PC-9 (cell line): ENCODE measurements around the gene CDK2. TPM values are rescaled to one million over a fixed set of nuclear protein-coding genes. Genes with fewer than 3 reads are reported as not detected.

Experiments
- BruUV-seq: library from RNA; stranded (reverse); fragments of 400-500 nt; replicated peaks from 2 replicates; lab custom pipeline; 2021; lab: Mats Ljungman, UMichigan
- CTCF ChIA-PET: fragments of 300-600 bp; sonication (Branson Sonifier 250); formaldehyde crosslinking; loops from one replicate; lab custom pipeline; 2022; ENCODE audit warnings: antibody characterized with exemption; lab: Charles Lee
- POLR2A ChIA-PET: fragments of 300-600 bp; sonication (Branson Sonifier 250); formaldehyde crosslinking; loops from one replicate; lab custom pipeline; 2022; ENCODE audit warnings: antibody characterized with exemption; ENCODE audit not compliant: unreplicated experiment; lab: Charles Lee
- DNase-seq, 2 experiments: peaks; one replicate each; pipeline versions ENCODE4 v3.0.0 to v3.0.0-alpha.2; 2015 to 2022; ENCODE audit warnings: mixed read lengths in 1 of 2
- H2AFZ ChIP-seq: fragments of 200-600 bp; sonication (generic); 2 replicates; pipeline ENCODE4 v1.8.1; 2017; ENCODE audit warnings: antibody characterized with exemption
- H3F3A ChIP-seq: fragments of 200-600 bp; sonication (generic); 2 replicates; pipeline ENCODE4 v1.8.1; 2017; ENCODE audit warnings: antibody characterized with exemption, mild to moderate bottlenecking, low read depth; ENCODE audit not compliant: insufficient read depth
- H3K27ac ChIP-seq: fragments of 200-600 bp; sonication (generic); 2 replicates; pipeline ENCODE4 v1.6.1; 2016; ENCODE audit warnings: mixed run types
- H3K27me3 ChIP-seq: fragments of 200-600 bp; sonication (generic); 2 replicates; pipeline ENCODE4 v1.6.1; 2016; ENCODE audit warnings: low read depth, mixed run types; ENCODE audit not compliant: insufficient read depth
- H3K36me3 ChIP-seq: fragments of 200-600 bp; sonication (generic); 2 replicates; pipeline ENCODE4 v1.6.1; 2016; ENCODE audit warnings: low read depth, mixed run types
- H3K4me1 ChIP-seq: fragments of 200-600 bp; sonication (generic); replicated peaks from 2 replicates; pipeline ENCODE4 v1.6.1; 2016; ENCODE audit warnings: mixed run types; ENCODE audit not compliant: insufficient read depth
- H3K4me2 ChIP-seq: fragments of 200-600 bp; sonication (generic); 2 replicates; pipeline ENCODE4 v1.6.1; 2017; ENCODE audit warnings: mixed run types
- H3K4me3 ChIP-seq: fragments of 200-600 bp; sonication (generic); 2 replicates; pipeline ENCODE4 v1.6.1; 2016; ENCODE audit warnings: mixed run types
- H3K79me2 ChIP-seq: fragments of 200-600 bp; sonication (generic); 2 replicates; pipeline ENCODE4 v1.6.1; 2017; ENCODE audit warnings: low read depth, mixed run types
- H3K9me2 ChIP-seq: fragments of 200-600 bp; sonication (generic); 2 replicates; pipeline ENCODE4 v1.8.1; 2017; ENCODE audit warnings: mild to moderate bottlenecking; ENCODE audit not compliant: insufficient read depth
- H3K9me3 ChIP-seq: fragments of 200-600 bp; sonication (generic); 2 replicates; pipeline ENCODE4 v1.8.1; 2016; ENCODE audit warnings: low read depth; ENCODE audit not compliant: insufficient read depth
- H4K20me1 ChIP-seq: fragments of 200-600 bp; sonication (generic); 2 replicates; pipeline ENCODE4 v1.8.1; 2017; ENCODE audit not compliant: insufficient read depth
- CTCF ChIP-seq: fragments of 200-600 bp; sonication (generic); conservative IDR thresholded peaks from 2 replicates; pipeline ENCODE4 v1.6.1; 2017; ENCODE audit warnings: mixed run types, antibody characterized with exemption, mild to moderate bottlenecking, moderate library complexity
- EZH2 ChIP-seq: fragments of 200-600 bp; sonication (generic); IDR thresholded peaks from 2 replicates; pipeline ENCODE4 v1.8.0; 2017; ENCODE audit warnings: antibody characterized with exemption, low read depth
- intact Hi-C: fragments of 100-400 bp; cut with micrococcal nuclease; formaldehyde crosslinking; loops from one replicate; pipeline ENCODE4 v1.10.0; 2022; ENCODE audit not compliant: unreplicated experiment
- total RNA-seq: library from RNA; stranded (reverse); gene quantifications from 2 replicates; pipeline ENCODE4 v1.2.3, GENCODE V29; 2021

Gene CDK2
- total RNA-seq, 1 experiment from 2014 or later: 93.8 TPM

- intact Hi-C loops: no loop called here
- H3K27me3 ChIP-seq: no peaks in the 10 kb centered on the region
- no peak overlapping the region for H3K27ac ChIP-seq
- H3K4me3 ChIP-seq: no peak overlapping the region
- no peaks in the 10 kb centered on the region for H3K36me3 ChIP-seq
- POLR2A ChIA-PET: no interaction called here
- CTCF ChIA-PET: no interaction called here
- no TSS peak for BruUV-seq
- H3K9me3 ChIP-seq: no peaks in the 10 kb centered on the region
- H3K79me2 ChIP-seq: no peaks in the 10 kb centered on the region
- H3K4me1 ChIP-seq: peaks cover 10% of the 10 kb centered on the region
- no peak overlapping the region for H3K4me2 ChIP-seq
- no peak for DNase-seq
- H3K9me2 ChIP-seq: no peaks in the 10 kb centered on the region; the same call in 1 of the 2 replicates
- no peaks in the 10 kb centered on the region for H3F3A ChIP-seq
- H4K20me1 ChIP-seq: no peaks in the 10 kb centered on the region
- H2AFZ ChIP-seq: no peak overlapping the region
- TF ChIP-seq EZH2 (no peak), CTCF (no peak)
These were observed 46.9 kb downstream of the CDK2 start for GRCh38 chr12:56013482-56013881.

- no peaks in the 10 kb centered on the region for H3K9me3 ChIP-seq
- no peaks in the 10 kb centered on the region for H3K36me3 ChIP-seq
- peak in 1 of 2 experiments; percentile 15 for DNase-seq
- H2AFZ ChIP-seq: no peak overlapping the region
- TF ChIP-seq EZH2 (no peak), CTCF (no peak)
- H3F3A ChIP-seq: no peaks in the 10 kb centered on the region
- no peaks in the 10 kb centered on the region for H3K27me3 ChIP-seq
- BruUV-seq: no TSS peak
- H3K79me2 ChIP-seq: no peaks in the 10 kb centered on the region
- POLR2A ChIA-PET: interaction anchor here (0.5 to 0.6 kb wide), 3 partner anchors 15 to 476 kb away, joined by 5 to 13 read pairs (median 5); no protein-coding TSS in a partner anchor
- intact Hi-C loops: no loop called here
- H3K4me3 ChIP-seq: no peak overlapping the region
- H3K9me2 ChIP-seq: no peaks in the 10 kb centered on the region; the same call in 1 of the 2 replicates
- H4K20me1 ChIP-seq: no peaks in the 10 kb centered on the region
- CTCF ChIA-PET: interaction anchor here (0.6 kb wide), 2 partner anchors 18 to 61 kb away, joined by 3 read pairs; no protein-coding TSS in a partner anchor
- no peak overlapping the region for H3K4me2 ChIP-seq
- no peak overlapping the region for H3K27ac ChIP-seq
- H3K4me1 ChIP-seq: peaks cover 10% of the 10 kb centered on the region
These were observed 47.6 kb downstream of the CDK2 start for GRCh38 chr12:56014205-56014604.

- no TSS peak for BruUV-seq
- H3K4me1 ChIP-seq: peaks cover 10% of the 10 kb centered on the region
- no peaks in the 10 kb centered on the region for H3K27me3 ChIP-seq
- H3K9me3 ChIP-seq: no peaks in the 10 kb centered on the region
- no peaks in the 10 kb centered on the region for H3F3A ChIP-seq
- TF ChIP-seq CTCF (no peak), EZH2 (no peak)
- intact Hi-C loops: no loop called here
- CTCF ChIA-PET: no interaction called here
- DNase-seq: no peak
- no peaks in the 10 kb centered on the region for H3K9me2 ChIP-seq
- H3K4me2 ChIP-seq: no peak overlapping the region
- H3K36me3 ChIP-seq: no peaks in the 10 kb centered on the region
- no peak overlapping the region for H2AFZ ChIP-seq
- H3K4me3 ChIP-seq: no peak overlapping the region
- H3K79me2 ChIP-seq: no peaks in the 10 kb centered on the region
- no peak overlapping the region for H3K27ac ChIP-seq
- H4K20me1 ChIP-seq: no peaks in the 10 kb centered on the region
- POLR2A ChIA-PET: no interaction called here
These were observed 50.6 kb downstream of the CDK2 start for GRCh38 chr12:56017181-56017580.
